GM21528 (cell line): Measurements from ENCODE around the gene LGR6.
"Not testable (repeated sequence)": the region's sequence is repeated elsewhere in the genome, so short reads cannot be mapped to it uniquely, and the experiment has no call there.

Source experiments
- ATAC-seq: cut with Tn5 transposase; IDR thresholded peaks from one replicate; pipeline ENCODE4 v1.9.1; 2021; ENCODE audit warnings: mild to moderate bottlenecking, moderate library complexity; ENCODE audit not compliant: unreplicated experiment, low FRiP score

Gene LGR6

GRCh38 chr1:202235003-202235660, 41.5 kb downstream of the LGR6 start:
- no peak for ATAC-seq

- no peak for ATAC-seq
These were observed 42.5 kb downstream of the LGR6 start for GRCh38 chr1:202235856-202236837.

GRCh38 chr1:202237052-202237451, 43.5 kb downstream of the LGR6 start:
- ATAC-seq, result no peak

- ATAC-seq, result no peak
These were observed 45.3 kb downstream of the LGR6 start for GRCh38 chr1:202238914-202239313.

- not testable (repeated sequence) for ATAC-seq
These were observed 46.6 kb downstream of the LGR6 start for GRCh38 chr1:202240226-202240625.

GRCh38 chr1:202240956-202241355, 47.4 kb downstream of the LGR6 start:
- no peak for ATAC-seq

GRCh38 chr1:202241376-202242079, 47.9 kb downstream of the LGR6 start:
- no peak for ATAC-seq

- ATAC-seq, result no peak
These were observed 48.5 kb downstream of the LGR6 start for GRCh38 chr1:202242080-202242419.

GRCh38 chr1:202243006-202243405, 49.4 kb downstream of the LGR6 start:
- ATAC-seq, result no peak

GRCh38 chr1:202244841-202245261, 51.3 kb downstream of the LGR6 start:
- no peak for ATAC-seq

- no peak for ATAC-seq
These were observed 51.8 kb downstream of the LGR6 start for GRCh38 chr1:202245391-202245790.

- no peak for ATAC-seq
These were observed 53.5 kb downstream of the LGR6 start for GRCh38 chr1:202247104-202247503.

- no peak for ATAC-seq
These were observed 54.5 kb downstream of the LGR6 start for GRCh38 chr1:202247837-202248795.

- ATAC-seq, result no peak
These were observed 55.3 kb downstream of the LGR6 start for GRCh38 chr1:202248861-202249260.

- ATAC-seq, result no peak
These were observed 55.8 kb downstream of the LGR6 start for GRCh38 chr1:202249436-202249835.

GRCh38 chr1:202249846-202250245, 56.2 kb downstream of the LGR6 start:
- no peak for ATAC-seq

GRCh38 chr1:202250982-202251381, 57.4 kb downstream of the LGR6 start:
- no peak for ATAC-seq

- ATAC-seq, result no peak
These were observed 58.0 kb downstream of the LGR6 start for GRCh38 chr1:202251424-202252256.

- ATAC-seq, result no peak
These were observed 58.7 kb downstream of the LGR6 start for GRCh38 chr1:202252271-202252670.
